Fibroblast of skin of back (primary cell): ENCODE results near the gene RFNG.

Experiments
- DNase-seq: peaks from one replicate; pipeline ENCODE4 v3.0.0-alpha.2; 2013

Gene RFNG

DNA sequence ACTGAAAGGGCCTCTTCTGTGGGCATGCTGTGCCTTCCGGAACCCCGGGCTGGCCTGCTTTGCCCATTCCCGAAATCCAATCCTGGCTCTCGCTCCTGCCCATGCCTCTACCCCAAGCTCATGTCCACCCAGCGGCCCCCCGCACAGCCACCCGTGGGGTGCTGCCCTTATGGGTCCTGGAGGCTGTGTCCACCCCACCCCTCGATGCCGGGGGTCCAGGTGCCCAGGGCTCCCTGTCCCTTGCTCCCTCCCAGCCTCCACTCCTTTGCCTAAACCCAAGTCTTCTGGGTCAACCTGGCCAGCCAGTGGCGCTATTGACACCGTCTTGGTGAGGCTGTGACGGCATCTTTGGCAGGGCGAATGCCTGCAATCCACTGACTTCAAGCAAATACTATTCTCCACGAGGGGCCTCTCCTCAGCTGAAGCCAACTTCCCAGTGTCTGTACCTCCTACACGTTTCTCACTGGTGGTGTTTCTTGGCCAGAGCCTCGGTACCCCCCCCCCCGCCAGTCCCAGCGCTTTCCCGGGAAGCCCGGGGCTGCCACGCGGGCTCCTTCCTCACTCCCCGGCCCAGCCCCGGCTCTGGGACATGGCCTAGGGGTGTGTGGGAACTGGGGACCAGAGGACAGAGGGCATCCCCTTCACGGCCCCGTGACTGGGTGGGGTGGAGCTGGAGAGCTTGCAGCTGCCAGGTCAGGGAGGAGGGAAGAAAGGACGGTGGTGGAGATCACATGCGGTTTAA, 26.2 kb upstream of the RFNG start:
- DNase-seq, result no peak

DNA sequence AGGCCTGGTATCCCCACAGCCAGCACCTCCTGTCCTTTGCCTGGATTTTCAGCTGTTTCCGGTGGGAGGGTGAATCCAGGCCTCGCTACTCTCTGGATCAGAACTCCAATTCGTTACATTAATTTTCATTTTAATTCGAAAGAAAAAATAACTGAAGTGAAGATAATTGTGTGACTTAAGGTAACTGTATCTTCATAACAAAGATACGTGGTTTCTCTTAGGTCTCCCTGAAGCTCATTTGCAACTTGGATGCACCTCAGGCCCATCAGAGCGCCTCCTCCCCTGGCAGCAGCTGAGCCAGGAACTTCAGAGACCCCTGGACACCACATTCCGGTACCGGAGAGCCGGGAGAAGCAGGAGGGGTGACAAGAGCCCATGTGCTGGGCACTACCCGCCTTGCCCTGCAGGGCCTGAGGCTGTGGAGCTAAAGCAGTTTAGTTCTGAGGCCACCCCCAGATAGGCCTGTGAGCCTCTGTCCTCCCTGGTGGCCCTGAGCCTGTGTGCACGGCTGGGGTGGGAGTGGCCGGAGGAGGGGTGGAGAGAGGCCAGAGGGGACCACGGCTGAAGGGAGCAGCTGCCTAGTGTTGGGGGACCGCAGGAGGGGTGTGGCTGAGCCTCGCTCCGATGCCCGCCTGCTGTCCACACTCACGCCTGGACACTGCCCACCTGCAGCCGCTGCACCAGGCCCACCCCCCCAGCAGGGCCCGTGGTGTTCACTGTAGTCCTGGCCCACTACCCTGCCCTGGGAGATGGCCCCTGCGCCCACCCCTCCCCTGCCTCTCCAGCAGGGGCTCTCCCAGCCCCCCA, 25.4 kb upstream of the RFNG start:
- DNase-seq, result no peak

DNA sequence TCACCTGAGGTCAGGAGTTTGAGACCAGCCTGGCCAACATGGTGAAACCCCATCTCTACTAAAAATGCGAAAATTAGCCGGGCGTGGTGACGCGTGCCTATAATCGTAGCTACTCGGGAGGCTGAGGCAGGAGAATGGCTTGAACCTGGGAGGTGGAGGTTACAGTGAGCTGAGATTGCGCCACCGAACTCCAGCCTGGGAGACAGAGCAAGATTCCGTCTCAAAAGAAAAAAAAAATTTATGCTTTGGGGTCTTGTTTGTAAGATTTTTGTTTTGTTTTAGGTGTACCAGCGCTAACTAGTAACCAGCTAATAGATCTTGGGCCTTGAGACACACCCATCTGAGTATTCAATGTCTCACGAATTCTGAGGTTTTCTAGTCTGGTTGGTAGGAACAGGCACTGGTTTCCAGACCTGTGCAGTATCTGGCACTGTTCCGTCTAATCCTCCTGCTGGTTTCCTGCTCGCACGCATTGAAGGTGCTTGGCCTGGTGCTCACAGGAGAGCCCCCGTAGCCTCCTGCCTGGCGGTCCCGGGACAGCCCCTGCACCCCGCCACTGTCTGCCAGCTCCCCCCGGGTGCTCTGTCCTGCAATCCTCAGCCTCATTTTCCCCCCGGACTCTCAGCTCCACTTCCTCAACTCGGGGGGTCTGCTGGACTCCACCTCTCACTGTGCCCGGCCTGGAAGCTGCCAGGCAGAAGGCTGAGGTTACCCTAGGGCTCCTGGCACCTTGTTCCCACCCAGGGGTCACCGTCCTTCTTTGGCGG, 24.6 kb upstream of the RFNG start:
- no peak for DNase-seq

GRCh38 chr17:82073446-82073845, 21.8 kb upstream of the RFNG start:
- no peak for DNase-seq

DNA sequence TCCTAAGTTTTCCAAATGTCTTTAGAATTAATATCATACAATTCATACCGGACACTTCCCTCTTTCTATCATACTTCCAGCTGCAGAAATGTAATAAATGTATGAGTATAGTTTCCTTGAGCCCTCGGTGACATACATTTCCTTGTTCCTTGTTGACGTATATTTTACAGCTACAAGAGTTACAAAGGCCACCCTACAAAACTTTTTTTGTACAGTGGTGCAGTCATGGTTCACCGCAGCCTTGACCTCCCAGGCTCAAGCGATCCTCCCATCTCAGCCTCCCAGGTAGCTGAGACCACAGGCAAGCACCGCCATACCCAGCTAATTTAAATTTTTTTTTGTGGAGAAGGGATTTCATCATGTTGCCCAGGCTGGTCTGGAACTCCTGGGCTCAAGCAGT, 21.2 kb upstream of the RFNG start:
- no peak for DNase-seq

GRCh38 chr17:82070611-82071010, 19.0 kb upstream of the RFNG start:
- no peak for DNase-seq

GRCh38 chr17:82065638-82066303, 14.2 kb upstream of the RFNG start, which contains the start of gene DUS1L:
TSS of gene DUS1L (minus strand) at chr17:82065804. CDS start at chr17:82065059, 745 bp downstream.
- DNase-seq, result peak; percentile 49

GRCh38 chr17:82065193-82065637, 13.6 kb upstream of the RFNG start:
- peak; percentile 22 for DNase-seq

- DNase-seq, result no peak
Observed at GRCh38 chr17:82064433-82065192, 13.0 kb upstream of the RFNG start.

GRCh38 chr17:82063424-82064415, 12.1 kb upstream of the RFNG start:
- no peak for DNase-seq

GRCh38 chr17:82062984-82063368, 11.4 kb upstream of the RFNG start:
- DNase-seq, result no peak

DNA sequence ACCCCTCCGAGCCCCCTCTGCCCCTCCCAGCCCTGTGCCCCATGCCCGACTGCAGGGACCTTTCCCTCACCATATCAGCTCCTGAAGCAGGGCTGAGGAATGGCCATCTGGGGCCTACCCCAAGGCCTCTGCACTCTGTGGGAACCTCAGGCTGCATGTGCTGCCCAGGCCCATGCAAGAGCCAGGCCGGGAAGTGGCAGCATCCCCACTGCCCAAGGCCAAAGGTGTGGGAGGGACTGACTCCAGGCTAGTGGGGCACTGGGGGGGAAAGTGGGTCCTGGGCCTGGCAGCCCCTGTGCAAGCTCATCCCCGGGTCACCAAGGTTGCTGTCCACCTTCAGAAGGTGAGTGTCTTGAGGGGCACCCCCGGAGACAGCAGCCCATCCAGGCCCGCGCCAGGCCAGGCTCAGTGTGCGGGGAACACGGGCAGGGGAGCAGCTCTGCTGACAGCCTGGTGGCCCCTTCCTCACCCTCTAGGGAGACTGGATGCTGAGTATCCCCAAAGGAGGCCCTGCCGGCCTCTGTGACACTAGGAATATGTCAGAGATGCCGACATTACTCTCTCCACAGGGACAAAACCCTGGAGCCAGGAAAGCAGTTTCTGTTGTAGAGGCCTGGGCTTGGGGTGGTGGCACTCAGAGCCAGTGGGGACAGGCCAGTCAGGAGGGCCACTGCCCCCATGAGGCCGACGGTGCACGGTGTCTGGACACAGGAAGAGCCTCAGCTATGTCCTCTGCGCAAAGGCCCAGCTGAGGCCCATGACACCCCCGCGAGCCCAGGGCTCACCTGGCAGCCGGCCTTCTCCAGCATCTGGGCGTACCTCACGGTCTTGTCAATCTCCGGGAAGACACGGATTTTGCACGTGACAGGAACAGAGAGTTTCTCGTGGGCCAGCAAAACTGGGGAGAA, 10.7 kb upstream of the RFNG start:
- DNase-seq, result no peak

DNA sequence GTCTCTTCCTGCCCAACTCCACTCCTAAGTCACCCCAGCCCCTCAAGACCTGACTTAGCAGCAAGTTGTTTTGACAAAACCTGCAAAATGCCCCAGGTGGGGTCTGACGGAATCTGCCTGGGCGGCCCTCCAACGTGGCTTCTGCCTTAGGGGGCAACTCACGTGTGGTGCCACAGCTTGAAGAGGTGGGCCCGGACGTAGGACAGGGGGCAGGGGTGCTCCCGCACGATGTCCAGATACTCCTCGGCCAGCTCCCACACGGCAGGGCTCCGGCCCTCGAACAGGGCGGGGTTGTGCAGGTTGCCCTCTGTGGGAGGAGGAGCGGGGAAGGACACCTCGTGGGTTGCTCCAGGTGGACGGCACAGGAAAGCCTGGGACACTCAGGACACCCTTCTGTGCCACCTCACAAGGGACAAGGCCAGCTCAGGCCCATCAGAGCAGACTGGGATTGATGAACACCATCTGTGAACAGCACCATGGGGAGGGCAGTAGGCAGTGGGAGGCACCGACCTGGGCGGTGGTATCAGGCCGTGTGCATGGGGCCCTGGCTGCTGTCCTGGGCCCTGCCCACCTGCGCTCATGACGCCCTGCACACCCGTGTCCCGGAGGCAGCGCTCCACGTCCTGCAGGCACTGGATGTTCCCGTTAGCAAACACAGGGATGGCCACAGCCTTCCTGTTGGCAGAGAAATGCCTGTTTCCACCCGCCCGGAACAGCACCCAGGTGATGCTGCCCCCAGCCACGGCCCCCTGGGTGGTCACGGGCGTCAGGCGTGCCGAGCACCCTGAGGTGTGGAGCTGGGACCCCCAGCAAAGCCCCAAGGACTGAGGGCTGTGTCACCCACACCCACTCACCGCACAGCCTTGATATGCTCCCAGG, 9.7 kb upstream of the RFNG start:
- no peak for DNase-seq

GRCh38 chr17:82060614-82061013, 9.0 kb upstream of the RFNG start:
- no peak for DNase-seq

GRCh38 chr17:82060001-82060380, 8.4 kb upstream of the RFNG start:
- no peak for DNase-seq

- DNase-seq, result no peak
Observed at GRCh38 chr17:82059272-82060000, 7.8 kb upstream of the RFNG start.

GRCh38 chr17:82058855-82059249, 7.2 kb upstream of the RFNG start:
- no peak for DNase-seq
